Spleen (tissue), 11 donors: ENCODE measurements around the gene BTBD2. TPM values are rescaled to one million over a fixed set of nuclear protein-coding genes. Genes with fewer than 3 reads are reported as not detected.

Experiments used
- DNase-seq: peaks from one replicate; pipeline ENCODE4 v3.0.0-alpha.2; 2020
- H3K27ac ChIP-seq, 8 donors: fragments of 200-600 bp; sonication (generic) in 7 of 8; 1 replicate in 4 of 8; 2 replicates in 4 of 8; pipeline versions ENCODE4 v1.5.0 to v1.8.0; 2016 to 2021; ENCODE audit warnings: inconsistent platforms in 4 of 8, mild to moderate bottlenecking in 4 of 8, moderate library complexity in 1 of 8
- H3K27me3 ChIP-seq, 7 donors: fragments of 200-600 bp; sonication (generic) in 6 of 7; replicated peaks in 1 of 7; 1 replicate in 4 of 7; 2 replicates in 3 of 7; pipeline versions ENCODE4 v1.5.0 to v1.8.0; 2016 to 2021; ENCODE audit warnings: inconsistent platforms in 3 of 7, mild to moderate bottlenecking in 1 of 7
- H3K36me3 ChIP-seq, 6 donors: fragments of 200-600 bp; sonication (generic) in 5 of 6; 1 replicate in 4 of 6; 2 replicates in 2 of 6; pipeline versions ENCODE4 v1.5.0 to v1.8.0; 2016 to 2021; ENCODE audit warnings: inconsistent platforms in 2 of 6
- H3K4me1 ChIP-seq, 6 donors: fragments of 200-600 bp; sonication (generic) in 5 of 6; 1 replicate in 3 of 6; 2 replicates in 3 of 6; pipeline versions ENCODE4 v1.5.0 to v1.8.0; 2016 to 2021; ENCODE audit warnings: inconsistent platforms in 3 of 6
- H3K4me3 ChIP-seq, 8 donors: fragments of 200-600 bp; sonication (generic) in 7 of 8; 1 replicate in 4 of 8; 2 replicates in 4 of 8; pipeline versions ENCODE4 v1.5.0 to v1.8.0; 2016 to 2021; ENCODE audit warnings: inconsistent platforms in 4 of 8, mild to moderate bottlenecking in 4 of 8, moderate library complexity in 2 of 8
- H3K9me3 ChIP-seq, 8 donors: fragments of 200-600 bp; sonication (generic) in 7 of 8; 1 replicate in 4 of 8; 2 replicates in 4 of 8; pipeline versions ENCODE4 v1.5.0 to v1.8.0; 2016 to 2021; ENCODE audit warnings: inconsistent platforms in 4 of 8
- CTCF ChIP-seq, 11 experiments: fragments of 200-600 bp in 7 of 11; fragments of 450-650 bp in 4 of 11; sonication (generic) in 4 of 11; IDR thresholded peaks in 8 of 11; conservative IDR thresholded peaks in 3 of 11; 1 replicate in 7 of 11; 2 replicates in 4 of 11; pipeline versions ENCODE4 v1.4.0 to v1.8.0; 2016 to 2021; ENCODE audit warnings: antibody characterized with exemption in 11 of 11, inconsistent platforms in 4 of 11, mild to moderate bottlenecking in 1 of 11
- POLR2A ChIP-seq, 3 donors: fragments of 450-650 bp; IDR thresholded peaks; one replicate each; pipeline ENCODE4 v1.5.1; 2017; ENCODE audit warnings: antibody characterized with exemption in 3 of 3, mild to moderate bottlenecking in 1 of 3
- POLR2AphosphoS5 ChIP-seq, 3 donors: sonication (generic); formaldehyde crosslinking; IDR thresholded peaks; one replicate each; pipeline ENCODE4 v1.5.1; 2017; ENCODE audit warnings: antibody characterized with exemption in 3 of 3
- WGBS, 5 donors: extraction: QIAGEN DNeasy Blood & Tissue Kit in 3 of 5; methylation state at CpG; one replicate each; pipeline versions ENCODE4 v1.1.5 to v1.1.7; 2013 to 2018; 5-methylcytosine and 5-hydroxymethylcytosine counted together
- intact Hi-C: fragments of 100-400 bp; cut with DNase I; formaldehyde crosslinking; loops from one replicate; pipeline ENCODE4 v1.15.0; 2023; ENCODE audit warnings: low total_unique reads
- polyA plus RNA-seq, 3 donors: library from polyadenylated mRNA; stranded (reverse); fragments of 200-250 nt; gene quantifications; one replicate each; pipeline ENCODE4 v1.2.1, GENCODE V29; 2013
- total RNA-seq, 7 donors: library from RNA; depleted of rRNA in 3 of 7; stranded (reverse); fragments of >200 nt in 3 of 7; fragmentation: NEBNext Ultra II Directional in 4 of 7; extraction: Animal tissue kit (Norgen Biotek cat#: 25700) in 4 of 7; gene quantifications; one replicate each; pipeline versions ENCODE4 v1.1.0 to v1.2.1, GENCODE V29; 2016 to 2021
- donor health status: healthy with polysubstance abuse.
- donor health status: DM: no; HTN: no; CAD: no; lungs with moderate emphysema.
- donor health status: DM: no; HTN: no; CAD: no.
- donor health status: Bipolar disorder and iron deficiency.
- donor health status: healthy.
- donor health status: DM: no; HTN: no; CAD: no.
- donor health status: DM: yes; HTN: yes; CAD: no.

Gene BTBD2
- total and polyA plus RNA-seq, 10 donors, result 29.1 to 77.1 (median 57.1) TPM

- Histone ChIP-seq H3K27ac (peak overlapping the region; percentile 84 to 100 (median 97)), H3K27me3 (no peaks in the 10 kb centered on the region), H3K36me3 (no peaks in the 10 kb centered on the region), H3K9me3 (no peaks in the 10 kb centered on the region), H3K4me1 (peaks cover 73 to 99% (median 94%) of the 10 kb centered on the region in 6 donors), H3K4me3 (peak overlapping the region in 5 of 8 donors; percentile 9 to 53 (median 18))
- WGBS, 5 donors, result 7 to 46% (median 28%) methylated on average over 11 to 22 of the region's 22 CpGs
- TF ChIP-seq POLR2A (IDR thresholded peaks at IDR 0.05) (no peak), POLR2AphosphoS5 (IDR thresholded peaks at IDR 0.05) (peak; percentile 63 to 80 (median 72)), CTCF (IDR thresholded peaks at IDR 0.05 in 8 of 11, conservative IDR thresholded peaks at IDR 0.05 in 3 of 11) (peak in 1 of 11 experiments; percentile 16)
- peak; percentile 86 for DNase-seq
- intact Hi-C loops, result no loop called here
These were observed 40.7 kb upstream of the BTBD2 start for GRCh38 chr19:2055931-2056836.

GRCh38 chr19:2054763-2055162 lies 39.2 kb upstream of the BTBD2 start:
- peak; percentile 79 for DNase-seq
- 52 to 69% (median 63%) methylated on average over 8 of the region's 8 CpGs for WGBS, 5 donors
- Histone ChIP-seq H3K27me3 (no peaks in the 10 kb centered on the region), H3K9me3 (no peaks in the 10 kb centered on the region), H3K36me3 (no peaks in the 10 kb centered on the region), H3K4me3 (no peak overlapping the region), H3K4me1 (peaks cover 64 to 90% (median 82%) of the 10 kb centered on the region in 6 donors), H3K27ac (peak overlapping the region; percentile 29 to 100 (median 97))
- intact Hi-C loops, result no loop called here
- no peak for TF ChIP-seq CTCF (IDR thresholded peaks at IDR 0.05 in 8 of 11, conservative IDR thresholded peaks at IDR 0.05 in 3 of 11)
- no peak for TF ChIP-seq POLR2AphosphoS5 (IDR thresholded peaks at IDR 0.05)
- TF ChIP-seq POLR2A (IDR thresholded peaks at IDR 0.05), result no peak

GRCh38 chr19:2053601-2054389 lies 38.3 kb upstream of the BTBD2 start:
- Histone ChIP-seq H3K27ac (peak overlapping the region; percentile 35 to 100 (median 97)), H3K27me3 (no peaks in the 10 kb centered on the region), H3K36me3 (peaks cover 0 to 9% (median 2%) of the 10 kb centered on the region in 6 donors), H3K4me3 (no peak overlapping the region), H3K4me1 (peaks cover 64 to 90% (median 82%) of the 10 kb centered on the region in 6 donors), H3K9me3 (no peaks in the 10 kb centered on the region)
- WGBS, 5 donors, result 65 to 83% (median 79%) methylated on average over 23 to 24 of the region's 24 CpGs
- intact Hi-C loops, result no loop called here
- TF ChIP-seq POLR2AphosphoS5 (IDR thresholded peaks at IDR 0.05) (peak; percentile 82 to 89 (median 87)), POLR2A (IDR thresholded peaks at IDR 0.05) (no peak), CTCF (IDR thresholded peaks at IDR 0.05 in 8 of 11, conservative IDR thresholded peaks at IDR 0.05 in 3 of 11) (no peak)
- DNase-seq, result peak; percentile 89
